GM19438 (cell line): ENCODE measurements around the gene NRARP.

Experiments used
- ATAC-seq: cut with Tn5 transposase; IDR thresholded peaks from one replicate; pipeline ENCODE4 v1.9.1; 2021; ENCODE audit warnings: low read depth; ENCODE audit not compliant: unreplicated experiment

The NRARP gene

DNA sequence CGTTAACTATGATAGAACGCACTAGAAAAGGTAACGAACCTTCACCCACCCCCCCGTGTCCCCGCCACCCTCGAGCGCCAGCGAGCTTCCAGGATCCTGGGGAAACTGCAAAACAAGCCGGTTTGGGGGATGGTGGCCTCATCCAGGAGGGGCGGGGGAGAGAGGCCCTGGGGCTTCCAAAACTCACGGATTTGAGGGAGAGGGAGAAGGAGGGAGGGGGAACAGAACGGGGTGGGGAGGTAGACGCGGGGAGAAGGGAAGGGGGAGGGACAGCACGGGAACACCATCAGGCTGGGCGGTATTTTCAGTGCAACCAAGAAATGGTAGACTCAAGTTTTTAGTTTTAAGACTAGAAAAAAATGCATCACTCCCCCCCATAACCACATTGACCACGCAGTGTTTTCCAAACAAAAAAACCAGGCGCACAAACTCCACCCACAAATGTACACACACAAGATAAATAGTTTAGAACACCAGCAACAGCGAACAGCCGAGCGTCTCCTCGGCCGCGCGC lies 1.4 kb downstream of the NRARP start:
- ATAC-seq, result no peak

- ATAC-seq, result no peak
Observed at GRCh38 chr9:137299938-137300337, 2.1 kb downstream of the NRARP start.

- no peak for ATAC-seq
Observed at GRCh38 chr9:137299203-137299565, 2.9 kb downstream of the NRARP start.

DNA sequence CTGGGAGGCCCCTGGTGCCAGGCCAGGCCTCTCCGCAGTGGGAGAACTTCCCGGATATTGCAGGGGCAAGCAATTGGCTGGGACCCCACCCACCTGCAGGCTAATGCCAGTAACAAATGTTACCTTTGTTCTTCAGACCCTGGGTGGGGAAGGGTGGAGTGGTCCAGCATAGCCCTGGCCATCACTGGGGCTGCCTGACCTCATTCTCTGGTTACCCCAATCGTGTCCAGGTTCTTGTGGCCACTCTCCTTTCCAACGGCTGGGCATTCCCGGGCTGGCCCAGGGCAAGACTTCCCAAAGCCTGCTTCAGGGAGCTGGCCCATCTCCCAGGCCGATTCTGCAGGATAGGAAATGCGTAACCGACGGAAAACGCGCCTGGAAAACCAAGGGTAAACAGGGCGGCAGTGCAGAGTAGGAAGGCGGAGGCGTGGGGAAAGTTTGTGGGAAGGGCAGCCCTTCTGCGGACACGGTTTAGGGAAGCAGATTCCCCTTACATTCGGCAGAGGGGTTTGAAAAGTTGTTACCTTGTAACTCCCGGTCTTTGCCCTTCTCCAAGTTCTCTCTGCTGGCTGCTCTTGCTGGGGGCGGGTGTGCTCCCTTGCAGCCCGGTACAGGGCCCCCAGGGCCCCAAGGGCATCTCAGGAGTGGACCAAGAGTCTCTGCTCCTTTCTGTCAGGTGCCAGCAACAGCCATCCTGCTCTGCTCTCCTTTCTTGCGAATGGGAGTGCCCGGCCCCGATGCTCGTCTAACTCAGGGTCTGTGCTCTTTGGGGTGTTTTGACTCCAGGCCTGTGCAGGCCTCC lies 3.5 kb downstream of the NRARP start:
- ATAC-seq, result no peak

GRCh38 chr9:137297966-137298365 lies 4.1 kb downstream of the NRARP start:
- no peak for ATAC-seq

GRCh38 chr9:137296670-137297664 lies 5.1 kb downstream of the NRARP start:
- ATAC-seq, result no peak

GRCh38 chr9:137295849-137296669 lies 6.0 kb downstream of the NRARP start:
- ATAC-seq, result no peak

DNA sequence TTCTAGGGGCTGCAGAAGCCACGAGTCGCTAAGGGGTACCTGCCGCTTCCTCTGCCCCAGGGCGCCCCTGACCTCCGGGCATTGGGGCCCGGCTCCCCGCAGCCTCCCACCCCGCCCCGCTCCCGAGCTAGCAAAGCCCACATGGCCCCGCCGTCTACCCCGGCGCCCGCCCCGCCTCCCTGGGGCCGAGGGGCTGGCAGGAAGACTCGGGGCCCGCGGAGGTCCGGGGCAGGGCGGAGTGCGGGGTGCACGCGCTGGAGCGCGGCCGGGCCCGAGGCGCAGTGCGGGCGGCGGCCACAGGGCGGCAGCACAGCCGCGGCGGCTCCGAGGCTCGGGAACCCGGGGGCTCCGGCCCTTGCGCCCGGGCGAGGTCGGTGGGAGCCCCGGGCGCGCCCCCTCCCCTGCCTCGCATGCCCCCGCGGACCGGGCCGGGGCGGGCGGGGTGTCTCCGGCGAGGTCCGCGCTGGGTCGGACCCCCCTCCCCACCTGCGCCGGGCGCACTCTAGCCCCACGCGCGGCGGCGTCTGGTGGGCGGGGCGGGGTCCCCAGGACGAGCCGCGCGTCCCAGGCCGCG lies 6.7 kb downstream of the NRARP start:
- no peak for ATAC-seq

GRCh38 chr9:137294681-137295237 lies 7.3 kb downstream of the NRARP start:
- no peak for ATAC-seq

GRCh38 chr9:137294091-137294680 lies 7.9 kb downstream of the NRARP start:
- ATAC-seq, result no peak

GRCh38 chr9:137293482-137294090 lies 8.5 kb downstream of the NRARP start:
- no peak for ATAC-seq

- no peak for ATAC-seq
Observed at GRCh38 chr9:137293094-137293481, 9.0 kb downstream of the NRARP start.

DNA sequence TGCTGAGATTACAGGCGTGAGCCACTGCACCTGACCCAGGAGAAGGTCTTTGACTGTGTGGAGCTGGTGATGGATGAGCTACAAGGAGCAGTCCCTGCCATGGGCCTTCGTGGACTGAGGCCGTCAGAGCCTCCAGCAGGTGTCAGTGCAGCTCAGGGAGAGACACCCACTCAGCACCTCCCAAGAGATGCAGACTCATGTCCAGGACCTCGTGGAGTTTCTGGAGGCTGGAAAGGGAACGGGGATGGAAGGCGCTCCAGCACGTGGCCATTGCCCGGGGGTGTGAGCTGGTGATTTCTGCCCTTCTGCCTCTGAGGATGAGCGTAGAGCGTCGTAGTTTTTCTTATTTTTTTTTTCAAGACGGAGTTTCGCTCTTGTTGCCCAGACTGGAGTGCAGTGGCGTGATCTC lies 15.1 kb downstream of the NRARP start:
- no peak for ATAC-seq

DNA sequence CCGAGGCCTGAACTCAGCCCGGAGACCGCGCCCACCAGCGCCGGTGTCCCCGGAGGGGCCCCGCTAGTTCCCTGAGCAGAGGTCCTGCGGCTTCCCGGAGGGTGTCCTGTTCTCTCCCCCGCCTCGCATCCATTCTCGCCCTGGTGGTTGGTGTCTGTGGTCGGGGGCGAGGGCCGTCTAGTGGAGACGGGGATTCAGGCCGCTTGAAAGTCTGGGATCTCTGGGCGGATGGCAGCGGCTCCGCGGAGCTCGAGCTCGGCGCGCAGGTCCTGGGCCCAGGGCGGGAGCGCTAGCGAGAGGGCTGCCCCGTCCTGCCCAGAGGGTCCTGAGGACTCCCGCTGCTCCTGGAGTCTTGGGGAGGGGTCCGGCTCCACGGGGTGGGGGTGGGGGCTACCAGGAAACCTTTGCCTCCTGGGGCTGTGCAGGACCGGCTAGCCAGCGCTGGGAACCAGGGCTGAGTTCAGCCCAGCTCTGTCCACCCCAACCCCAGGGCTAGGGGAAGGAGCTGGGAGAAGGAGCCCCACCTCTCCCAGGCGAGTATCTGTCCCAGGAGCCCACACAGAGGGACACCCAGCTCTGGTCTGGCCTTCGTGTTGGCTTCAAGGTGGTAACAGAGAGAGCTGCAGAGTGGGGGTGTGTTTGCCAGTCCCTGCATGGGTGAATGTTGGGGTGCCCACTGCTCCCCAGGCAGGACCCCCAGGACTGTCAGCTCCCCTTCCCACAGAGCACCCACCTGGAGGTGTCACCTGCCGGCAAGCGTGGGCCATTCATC lies 20.5 kb downstream of the NRARP start:
- no peak for ATAC-seq

- ATAC-seq, result no peak
Observed at GRCh38 chr9:137280474-137281344, 21.4 kb downstream of the NRARP start.

GRCh38 chr9:137279741-137280473 lies 22.2 kb downstream of the NRARP start:
- ATAC-seq, result no peak
